GM12865 (cell line): Measurements from ENCODE around the gene KSR1.
A peak's percentile ranks its signal among the peaks of the same experiment; 100 is the strongest.
"Not testable (repeated sequence)": the region's sequence is repeated elsewhere in the genome, so short reads cannot be mapped to it uniquely, and the experiment has no call there.

ENCODE experiments used
- DNase-seq: peaks from one replicate; pipeline ENCODE4 v3.0.0; 2010; ENCODE audit warnings: low read depth
- H3K4me3 ChIP-seq: 2 replicates; pipeline ENCODE4 v1.5.1; 2011; ENCODE audit warnings: mild to moderate bottlenecking, low read depth, low read length, control low read depth
- TF ChIP-seq, protein P1 (sequence below): IDR thresholded peaks from 2 replicates; pipeline ENCODE4 v1.5.1; 2011; ENCODE audit warnings: low read length, control low read depth, low read depth, inconsistent platforms; ENCODE audit not compliant: insufficient read depth; ENCODE audit errors: missing control alignments

The KSR1 gene

DNA sequence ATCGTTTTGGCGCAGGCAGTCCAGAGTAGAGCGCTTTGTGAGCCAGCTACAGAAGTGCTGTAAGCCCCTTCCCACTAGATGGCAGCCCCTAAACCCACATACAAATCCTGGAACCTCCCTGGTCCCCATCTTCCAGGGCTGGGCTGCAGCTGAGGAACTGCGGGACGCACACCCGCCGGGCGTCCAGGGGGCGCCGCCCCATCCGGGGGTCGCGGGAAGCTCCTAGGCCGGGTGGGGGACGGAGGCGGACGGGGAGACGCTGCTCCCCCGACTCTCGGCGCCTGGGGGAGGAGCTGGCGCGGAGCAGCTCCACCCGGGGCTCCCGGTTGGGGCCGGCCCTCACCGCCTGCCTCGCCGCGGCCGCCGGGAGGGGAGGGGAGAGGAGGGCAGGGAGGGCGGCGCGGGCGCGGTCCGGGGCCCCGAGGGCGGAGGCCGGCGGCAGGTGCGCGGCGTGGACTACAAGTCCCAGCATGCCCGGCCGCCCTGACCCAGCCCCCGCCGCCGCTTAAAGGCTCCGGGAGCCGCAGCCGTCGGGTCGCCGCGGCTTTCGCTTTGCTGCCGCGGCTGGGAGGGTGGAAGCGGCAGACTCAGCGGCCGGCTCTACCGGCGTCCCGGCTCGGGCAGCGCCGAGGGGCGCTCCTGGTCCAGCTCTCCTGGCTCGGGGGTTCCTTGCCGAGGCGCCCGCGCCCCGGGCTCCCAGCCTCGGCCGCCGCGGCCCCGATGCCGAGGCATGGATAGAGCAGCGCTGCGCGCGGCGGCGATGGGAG, at the start of gene KSR1:
Gene KSR1 (plus strand): TSS at position 535 of the 767 bp plus-strand sequence. CDS start 196 bp downstream, at position 731.
- peak; percentile 90 for DNase-seq
- peak within 1 kb of the TSS; percentile 94 for H3K4me3 ChIP-seq
- TF ChIP-seq, protein P1, sequence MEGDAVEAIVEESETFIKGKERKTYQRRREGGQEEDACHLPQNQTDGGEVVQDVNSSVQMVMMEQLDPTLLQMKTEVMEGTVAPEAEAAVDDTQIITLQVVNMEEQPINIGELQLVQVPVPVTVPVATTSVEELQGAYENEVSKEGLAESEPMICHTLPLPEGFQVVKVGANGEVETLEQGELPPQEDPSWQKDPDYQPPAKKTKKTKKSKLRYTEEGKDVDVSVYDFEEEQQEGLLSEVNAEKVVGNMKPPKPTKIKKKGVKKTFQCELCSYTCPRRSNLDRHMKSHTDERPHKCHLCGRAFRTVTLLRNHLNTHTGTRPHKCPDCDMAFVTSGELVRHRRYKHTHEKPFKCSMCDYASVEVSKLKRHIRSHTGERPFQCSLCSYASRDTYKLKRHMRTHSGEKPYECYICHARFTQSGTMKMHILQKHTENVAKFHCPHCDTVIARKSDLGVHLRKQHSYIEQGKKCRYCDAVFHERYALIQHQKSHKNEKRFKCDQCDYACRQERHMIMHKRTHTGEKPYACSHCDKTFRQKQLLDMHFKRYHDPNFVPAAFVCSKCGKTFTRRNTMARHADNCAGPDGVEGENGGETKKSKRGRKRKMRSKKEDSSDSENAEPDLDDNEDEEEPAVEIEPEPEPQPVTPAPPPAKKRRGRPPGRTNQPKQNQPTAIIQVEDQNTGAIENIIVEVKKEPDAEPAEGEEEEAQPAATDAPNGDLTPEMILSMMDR, result peak; percentile 16

DNA sequence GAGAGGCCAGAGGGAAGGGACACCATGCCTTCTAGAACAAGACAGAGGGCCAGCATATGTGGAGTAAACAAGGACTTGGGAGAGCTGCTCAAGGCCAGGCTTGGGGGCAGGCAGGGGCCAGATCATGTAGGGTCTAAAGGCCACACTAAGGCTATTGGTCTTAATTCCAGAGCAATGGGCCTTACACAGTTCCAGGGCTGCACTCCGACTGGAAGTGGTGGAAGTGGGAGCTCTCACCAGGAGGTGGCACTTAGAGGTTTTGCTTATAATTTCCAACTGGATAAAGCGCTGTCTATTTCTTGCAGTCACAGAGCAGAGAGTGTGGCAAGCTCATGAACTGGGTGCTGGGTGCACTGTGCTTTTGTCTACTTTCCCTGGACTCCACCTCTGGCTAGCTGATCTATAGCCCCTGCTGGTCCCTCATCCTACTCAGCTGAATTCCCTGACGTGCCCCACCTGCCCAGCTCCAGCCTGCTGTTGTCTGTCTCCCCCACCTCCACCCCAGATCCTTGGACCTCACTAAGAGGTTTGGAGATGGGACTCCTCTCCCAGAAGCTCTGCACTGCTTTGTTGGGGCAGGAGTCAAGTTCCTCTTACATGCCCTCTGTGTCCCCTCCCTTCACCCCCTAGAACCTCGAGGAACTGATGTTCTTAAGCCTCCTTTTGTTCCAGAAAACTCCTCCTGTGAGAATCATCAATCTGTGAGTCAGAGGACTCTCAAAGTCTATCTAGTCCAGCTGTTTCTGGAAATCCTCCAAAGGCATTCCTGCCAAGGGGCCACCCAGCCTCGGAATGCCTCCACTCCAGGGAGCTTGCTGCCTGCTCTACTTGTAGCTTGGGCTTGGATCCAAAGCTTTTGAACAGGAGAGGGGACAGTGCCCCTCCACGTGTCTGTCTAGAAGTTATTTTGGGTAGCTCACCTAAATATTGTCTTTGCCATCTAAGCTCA, 48.1 kb upstream of the KSR1 start:
- TF ChIP-seq, protein P1, result no peak
- H3K4me3 ChIP-seq, result no peak overlapping the region
- no peak for DNase-seq

GRCh38 chr17:27408891-27409290, 47.4 kb upstream of the KSR1 start:
- TF ChIP-seq, protein P1, result no peak
- H3K4me3 ChIP-seq, result no peak overlapping the region
- DNase-seq, result no peak

GRCh38 chr17:27412158-27412557, 44.1 kb upstream of the KSR1 start:
- not testable (repeated sequence) for H3K4me3 ChIP-seq, DNase-seq

DNA sequence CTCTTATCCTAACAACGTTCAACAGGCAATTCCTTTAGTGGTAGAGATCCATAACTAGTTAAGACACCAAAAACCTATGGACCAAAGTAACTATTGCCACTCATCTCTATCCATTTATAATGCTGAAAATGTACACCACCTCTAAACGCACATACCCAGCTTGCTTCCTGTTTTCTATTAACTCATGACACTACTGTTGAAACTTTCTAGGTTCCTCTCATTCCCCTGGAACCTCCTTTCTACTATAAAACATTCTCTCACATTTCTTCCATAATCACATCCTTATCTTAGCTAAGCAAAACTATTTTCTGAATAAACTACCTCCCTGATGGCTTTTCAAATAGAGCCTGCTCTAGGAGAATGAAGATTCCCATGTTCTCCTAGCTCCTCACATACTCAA, 42.9 kb upstream of the KSR1 start:
- no peak for DNase-seq
- H3K4me3 ChIP-seq, result no peak overlapping the region
- TF ChIP-seq, protein P1, result no peak

GRCh38 chr17:27413792-27414191, 42.5 kb upstream of the KSR1 start:
- H3K4me3 ChIP-seq, result no peak overlapping the region
- TF ChIP-seq, protein P1, result no peak
- peak; percentile 15 for DNase-seq

DNA sequence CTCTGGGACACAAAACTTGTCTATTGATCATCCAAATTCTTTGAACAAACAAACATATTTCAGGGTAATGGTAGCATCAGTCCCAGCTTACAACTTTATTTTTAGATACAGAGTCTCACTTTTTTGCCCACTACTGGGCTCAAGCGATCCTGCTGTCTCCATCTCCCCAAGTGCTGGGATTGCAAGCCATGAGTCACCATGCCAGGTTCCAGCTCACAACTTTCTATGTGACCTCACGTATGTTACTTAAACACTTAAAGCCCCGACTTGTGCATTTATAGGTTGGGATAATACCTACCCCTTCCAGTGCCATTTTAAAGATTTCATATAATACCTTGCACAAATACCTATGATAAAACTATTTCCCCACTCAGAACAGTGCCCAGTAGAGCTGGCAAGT, 42.0 kb upstream of the KSR1 start:
- no peak for DNase-seq
- TF ChIP-seq, protein P1, result no peak
- H3K4me3 ChIP-seq, result no peak overlapping the region
